Ovary (tissue), 9 donors: Measurements from ENCODE around the gene PLOD1. TPM values are rescaled to one million over a fixed set of nuclear protein-coding genes. Genes with fewer than 3 reads are reported as not detected.
"Not testable (repeated sequence)": the region's sequence is repeated elsewhere in the genome, so short reads cannot be mapped to it uniquely, and the experiment has no call there.

Experiments
- DNase-seq, 5 donors: peaks; one replicate each; pipeline ENCODE4 v3.0.0-alpha.2; 2019 to 2020
- H3K27ac ChIP-seq, 2 donors: fragments of 200-600 bp; one replicate each; pipeline versions ENCODE4 v1.5.1 to v1.8.0; 2019 to 2022
- H3K27me3 ChIP-seq: fragments of 200-600 bp; one replicate; pipeline ENCODE4 v1.8.0; 2022
- H3K36me3 ChIP-seq: fragments of 200-600 bp; sonication (generic); one replicate; pipeline ENCODE4 v1.5.1; 2019
- H3K4me1 ChIP-seq: one replicate; pipeline ENCODE4 v1.8.1; 2013; ENCODE audit warnings: mild to moderate bottlenecking, moderate library complexity; ENCODE audit not compliant: insufficient read depth
- H3K4me3 ChIP-seq: fragments of 200-600 bp; sonication (generic); one replicate; pipeline ENCODE4 v1.5.1; 2017
- H3K9me3 ChIP-seq, 2 donors: fragments of 200-600 bp in 1 of 2; sonication (generic) in 1 of 2; one replicate each; pipeline versions ENCODE4 v1.5.1 to v1.8.1; 2013 to 2019; ENCODE audit warnings: mild to moderate bottlenecking in 1 of 2, moderate library complexity in 1 of 2
- EP300 ChIP-seq: sonication (generic); formaldehyde crosslinking; IDR thresholded peaks from one replicate; pipeline ENCODE4 v1.6.1; 2017; ENCODE audit warnings: antibody characterized with exemption
- POLR2A ChIP-seq: fragments of 450-650 bp; IDR thresholded peaks from one replicate; pipeline ENCODE4 v1.6.1; 2017; ENCODE audit warnings: antibody characterized with exemption, mild to moderate bottlenecking, moderate library complexity
- whole genome bisulfite sequencing, 3 donors: extraction: QIAGEN DNeasy Blood & Tissue Kit in 1 of 3; methylation state at CpG; one replicate each; pipeline versions ENCODE4 v1.1.5 to v1.1.7; 2013 to 2017; 5-methylcytosine and 5-hydroxymethylcytosine counted together
- intact Hi-C, 4 donors: fragments of 100-400 bp; cut with DNase I; formaldehyde crosslinking; loops; one replicate each; pipeline versions ENCODE4 v1.11.0 to v1.15.1; 2022 to 2023
- polyA plus RNA-seq, 2 donors: library from polyadenylated mRNA; stranded (reverse); fragments of 200-250 nt in 1 of 2; fragments of 350-450 nt in 1 of 2; fragmentation: Illumina TruSeq in 1 of 2; extraction: RNeasy Lipid Tissue Mini Kit (QIAGEN cat#74804) in 1 of 2; gene quantifications; one replicate each; pipeline ENCODE4 v1.2.3, GENCODE V29; 2013 to 2014
- total RNA-seq, 7 donors: library from RNA; depleted of rRNA in 2 of 7; stranded (reverse); fragments of >200 nt in 2 of 7; fragmentation: NEBNext Ultra II Directional in 3 of 7; extraction: Animal tissue kit (Norgen Biotek cat#: 25700) in 3 of 7; gene quantifications; one replicate each; pipeline versions ENCODE4 v1.1.0 to v1.2.4, GENCODE V29; 2016 to 2023
- TF ChIP-seq, protein P1 (sequence below), 3 donors: fragments of 450-650 bp in 2 of 3; fragments of 200-600 bp in 1 of 3; IDR thresholded peaks; one replicate each; pipeline versions ENCODE4 v1.5.1 to v1.8.0; 2016 to 2022; ENCODE audit warnings: antibody characterized with exemption in 3 of 3, mild to moderate bottlenecking in 1 of 3
- donor health status: DM: no; HTN: no; CAD: no; lungs with moderate emphysema.
- donor health status: DM: no; HTN: no; CAD: no.
- donor health status: Bipolar disorder and iron deficiency.
- donor health status: DM: yes; HTN: yes; CAD: no.
- donor health status: DM: no; HTN: no; CAD: no.
- donor health status: DM: yes; HTN: yes; CAD: no.

The PLOD1 gene
- total and polyA plus RNA-seq, 9 donors: 26.3 to 98.2 (median 58.7) TPM

DNA sequence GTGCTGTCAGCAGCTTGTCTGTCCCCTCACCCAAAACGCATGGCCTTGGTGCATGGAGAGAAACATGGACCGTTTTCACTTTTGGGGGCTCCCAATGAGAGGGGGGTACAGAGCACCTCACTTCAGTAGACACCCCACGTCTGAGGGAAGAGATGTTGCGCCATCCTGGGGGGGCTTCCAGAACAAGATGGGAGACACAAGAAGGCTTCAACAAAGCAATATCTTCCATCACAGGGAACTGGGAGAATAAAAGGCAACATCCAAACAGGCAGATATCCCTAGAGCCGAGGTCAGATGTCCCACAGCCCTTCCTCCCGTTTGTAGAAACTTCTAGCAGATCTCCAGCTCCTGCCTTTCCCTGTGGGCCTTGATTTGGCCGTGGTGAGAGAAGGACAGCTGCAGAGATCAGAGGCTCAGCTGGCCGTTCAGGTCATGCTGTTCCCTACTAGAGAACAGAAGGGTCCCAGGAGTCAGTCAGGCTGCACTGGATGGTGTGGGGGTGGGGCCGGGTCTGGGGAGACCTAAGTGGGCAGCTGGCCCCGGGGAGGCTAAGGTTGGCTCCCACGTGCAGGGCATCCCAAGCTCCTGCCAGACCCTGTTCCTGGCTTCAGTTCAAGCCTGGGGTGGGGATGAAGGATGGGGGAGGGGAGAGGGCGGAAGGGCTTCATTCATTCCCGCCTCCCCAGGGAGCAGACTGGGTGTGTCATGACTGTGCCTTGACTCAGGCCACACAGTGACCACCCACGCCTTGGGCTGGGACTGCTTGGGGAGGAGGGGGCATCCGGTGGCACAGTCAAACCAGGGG is 4.4 kb downstream of the PLOD1 start:
- Histone ChIP-seq H3K27me3 (no peaks in the 10 kb centered on the region), H3K27ac (no peak overlapping the region), H3K4me1 (peaks cover 18% of the 10 kb centered on the region), H3K9me3 (no peaks in the 10 kb centered on the region), H3K36me3 (no peaks in the 10 kb centered on the region), H3K4me3 (no peak overlapping the region)
- TF ChIP-seq EP300: no peak
- no peak for TF ChIP-seq POLR2A
- TF ChIP-seq, protein P1, sequence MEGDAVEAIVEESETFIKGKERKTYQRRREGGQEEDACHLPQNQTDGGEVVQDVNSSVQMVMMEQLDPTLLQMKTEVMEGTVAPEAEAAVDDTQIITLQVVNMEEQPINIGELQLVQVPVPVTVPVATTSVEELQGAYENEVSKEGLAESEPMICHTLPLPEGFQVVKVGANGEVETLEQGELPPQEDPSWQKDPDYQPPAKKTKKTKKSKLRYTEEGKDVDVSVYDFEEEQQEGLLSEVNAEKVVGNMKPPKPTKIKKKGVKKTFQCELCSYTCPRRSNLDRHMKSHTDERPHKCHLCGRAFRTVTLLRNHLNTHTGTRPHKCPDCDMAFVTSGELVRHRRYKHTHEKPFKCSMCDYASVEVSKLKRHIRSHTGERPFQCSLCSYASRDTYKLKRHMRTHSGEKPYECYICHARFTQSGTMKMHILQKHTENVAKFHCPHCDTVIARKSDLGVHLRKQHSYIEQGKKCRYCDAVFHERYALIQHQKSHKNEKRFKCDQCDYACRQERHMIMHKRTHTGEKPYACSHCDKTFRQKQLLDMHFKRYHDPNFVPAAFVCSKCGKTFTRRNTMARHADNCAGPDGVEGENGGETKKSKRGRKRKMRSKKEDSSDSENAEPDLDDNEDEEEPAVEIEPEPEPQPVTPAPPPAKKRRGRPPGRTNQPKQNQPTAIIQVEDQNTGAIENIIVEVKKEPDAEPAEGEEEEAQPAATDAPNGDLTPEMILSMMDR (IDR thresholded peaks at IDR 0.05): no peak
- 27 to 42% (median 33%) methylated on average over 11 to 15 of the region's 15 CpGs for WGBS, 3 donors
- peak in 3 of 5 donors; percentile 44 to 77 (median 63) for DNase-seq
- intact Hi-C loops: no loop called here

DNA sequence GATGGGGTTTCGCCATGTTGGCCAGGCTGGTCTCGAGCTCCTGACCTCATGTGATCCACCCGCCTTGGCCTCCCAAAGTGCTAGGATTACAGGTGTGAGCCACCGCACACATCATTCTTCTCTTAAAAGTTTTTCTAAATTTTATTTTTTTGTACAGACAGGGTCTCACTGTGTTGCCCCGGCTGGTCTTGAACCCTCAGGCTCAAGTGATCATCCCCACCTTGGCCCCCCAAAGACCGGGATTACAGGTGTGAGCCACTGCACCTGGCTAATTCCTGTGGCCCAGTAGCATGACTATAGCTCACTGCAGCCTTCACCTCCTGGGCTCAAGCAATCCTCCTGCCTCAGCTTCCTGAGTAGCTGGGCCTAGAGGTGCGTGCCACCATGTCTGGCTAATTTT is 5.3 kb downstream of the PLOD1 start:
- H3K27me3 ChIP-seq, H3K27ac ChIP-seq, H3K9me3 ChIP-seq, intact Hi-C loops, DNase-seq, H3K36me3 ChIP-seq, H3K4me3 ChIP-seq: not testable (repeated sequence)
- WGBS, 3 donors: 94 to 96% (median 95%) methylated on average over 7 of the region's 7 CpGs
- peaks cover 18% of the 10 kb centered on the region for H3K4me1 ChIP-seq

DNA sequence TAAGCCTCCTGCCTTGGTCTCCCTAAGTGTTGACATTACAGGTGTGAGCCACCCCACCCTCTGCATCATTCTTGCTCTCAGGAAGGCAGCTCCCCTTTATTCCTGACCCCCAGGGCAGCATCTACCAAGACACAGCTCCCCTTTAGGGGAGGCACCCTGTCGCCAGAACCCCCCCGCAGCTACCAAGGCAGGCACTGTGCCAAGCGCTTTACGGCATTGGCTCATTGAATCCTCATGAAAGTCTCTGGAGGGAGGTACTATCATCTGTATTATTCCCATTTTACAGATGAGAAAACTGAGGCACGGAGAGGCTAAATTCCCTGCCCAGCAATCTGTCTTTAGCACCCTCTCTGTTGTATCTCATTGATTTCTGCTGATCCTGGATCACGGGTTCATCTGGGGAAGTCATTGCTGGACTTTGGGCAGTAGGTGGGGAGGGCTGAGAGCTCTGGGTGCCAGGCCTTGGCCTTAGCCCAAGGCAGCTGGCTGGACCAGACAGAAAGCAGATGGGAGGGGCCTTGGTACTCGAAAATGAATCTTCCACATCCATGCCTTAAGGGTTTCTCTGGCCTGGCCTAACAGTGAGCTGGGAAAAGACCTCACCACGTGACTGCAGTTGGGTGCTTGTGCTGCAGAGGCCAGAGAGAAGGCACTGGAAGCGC is 5.9 kb downstream of the PLOD1 start:
- Histone ChIP-seq H3K9me3 (no peaks in the 10 kb centered on the region), H3K4me3 (no peak overlapping the region), H3K27ac (no peak overlapping the region), H3K27me3 (no peaks in the 10 kb centered on the region), H3K36me3 (no peaks in the 10 kb centered on the region), H3K4me1 (peaks cover 15% of the 10 kb centered on the region)
- 67 to 73% (median 71%) methylated on average over 9 of the region's 9 CpGs for WGBS, 3 donors
- intact Hi-C loops: no loop called here
- TF ChIP-seq EP300 (no peak), POLR2A (no peak)
- TF ChIP-seq, protein P1 (IDR thresholded peaks at IDR 0.05): no peak
- no peak for DNase-seq

DNA sequence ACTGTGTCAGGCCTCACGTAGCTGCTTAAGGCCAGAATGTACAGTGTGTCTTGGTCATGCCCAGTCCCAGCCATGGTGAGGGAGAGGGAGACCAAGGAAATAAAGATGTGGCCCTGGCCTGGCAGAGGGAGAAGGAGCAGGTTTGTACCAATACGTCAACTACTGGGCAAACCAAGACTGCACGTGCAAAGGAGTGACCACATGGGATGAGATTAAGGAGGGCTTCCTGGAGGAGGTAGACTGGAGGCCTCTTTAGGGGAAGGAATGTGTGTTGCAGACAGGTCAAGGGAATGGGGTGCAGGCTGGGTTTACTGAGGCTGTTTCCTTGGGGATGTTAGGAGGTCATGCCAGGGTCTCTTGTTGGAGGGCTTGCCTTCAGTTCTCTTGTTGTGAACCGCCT is 7.8 kb downstream of the PLOD1 start:
- Histone ChIP-seq H3K4me3 (no peak overlapping the region), H3K9me3 (no peaks in the 10 kb centered on the region), H3K4me1 (peaks cover 15% of the 10 kb centered on the region), H3K27me3 (no peaks in the 10 kb centered on the region), H3K36me3 (no peaks in the 10 kb centered on the region), H3K27ac (no peak overlapping the region)
- intact Hi-C loops: no loop called here
- no peak for DNase-seq
- WGBS, 3 donors: 82 to 83% (median 83%) methylated on average over 4 of the region's 4 CpGs
- TF ChIP-seq POLR2A (no peak), EP300 (no peak)
- TF ChIP-seq, protein P1 (IDR thresholded peaks at IDR 0.05): no peak

DNA sequence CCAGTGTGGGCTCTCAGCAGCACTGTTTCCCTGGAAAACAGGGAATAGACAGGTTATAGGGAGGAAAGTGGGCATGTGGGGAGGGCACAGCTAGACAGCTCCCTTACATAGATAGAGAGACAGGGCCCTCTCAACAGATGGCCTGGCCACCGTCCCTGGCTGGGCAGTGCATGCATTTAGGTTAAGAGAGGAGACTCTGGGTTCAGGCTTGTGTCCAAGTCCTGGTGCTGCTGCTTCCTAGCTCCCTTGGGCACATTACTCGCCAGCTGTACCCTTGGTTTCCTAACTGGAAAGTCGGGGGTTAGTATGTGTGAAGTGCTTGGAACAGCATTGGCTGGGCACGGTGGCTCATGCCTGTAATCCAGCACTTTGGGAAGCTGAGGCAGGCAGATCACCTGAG is 9.1 kb downstream of the PLOD1 start:
- TF ChIP-seq POLR2A: no peak
- TF ChIP-seq EP300: no peak
- TF ChIP-seq, protein P1 (IDR thresholded peaks at IDR 0.05): no peak
- WGBS, 3 donors: 81 to 87% (median 82%) methylated on average over 4 of the region's 4 CpGs
- H3K4me1 ChIP-seq: peaks cover 9% of the 10 kb centered on the region
- no peaks in the 10 kb centered on the region for H3K36me3 ChIP-seq
- no peak overlapping the region for H3K4me3 ChIP-seq
- no peak for DNase-seq
- no peaks in the 10 kb centered on the region for H3K27me3 ChIP-seq
- intact Hi-C loops: no loop called here
- no peak overlapping the region for H3K27ac ChIP-seq
- no peaks in the 10 kb centered on the region for H3K9me3 ChIP-seq
